Measurements from ENCODE around the gene SPO11.
"Not testable (repeated sequence)": the region's sequence is repeated elsewhere in the genome, so short reads cannot be mapped to it uniquely, and the experiment has no call there.

The SPO11 gene

DNA sequence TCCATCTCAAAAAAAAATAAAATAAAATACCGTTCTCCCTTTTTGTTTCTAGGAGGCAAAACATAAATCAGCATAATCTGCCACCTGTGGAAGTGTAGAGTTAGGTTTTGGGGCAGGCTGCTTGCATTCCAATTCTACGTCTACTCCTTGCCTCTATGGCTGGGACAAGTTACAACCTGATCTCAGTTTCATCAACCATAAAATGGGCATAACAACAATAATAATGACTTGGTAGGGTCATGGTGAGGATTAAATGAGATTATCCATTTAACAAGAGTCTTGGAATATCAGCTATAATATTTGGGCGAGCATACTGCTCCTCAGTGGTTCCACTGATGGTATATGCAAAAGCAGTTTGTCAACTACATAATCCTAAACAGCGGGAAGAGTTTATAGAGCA, 17.8 kb downstream of the SPO11 start:
- no peak for DNase-seq

- not testable (repeated sequence) for DNase-seq
Observed at GRCh38 chr20:57348200-57348921, 18.8 kb downstream of the SPO11 start.

DNA sequence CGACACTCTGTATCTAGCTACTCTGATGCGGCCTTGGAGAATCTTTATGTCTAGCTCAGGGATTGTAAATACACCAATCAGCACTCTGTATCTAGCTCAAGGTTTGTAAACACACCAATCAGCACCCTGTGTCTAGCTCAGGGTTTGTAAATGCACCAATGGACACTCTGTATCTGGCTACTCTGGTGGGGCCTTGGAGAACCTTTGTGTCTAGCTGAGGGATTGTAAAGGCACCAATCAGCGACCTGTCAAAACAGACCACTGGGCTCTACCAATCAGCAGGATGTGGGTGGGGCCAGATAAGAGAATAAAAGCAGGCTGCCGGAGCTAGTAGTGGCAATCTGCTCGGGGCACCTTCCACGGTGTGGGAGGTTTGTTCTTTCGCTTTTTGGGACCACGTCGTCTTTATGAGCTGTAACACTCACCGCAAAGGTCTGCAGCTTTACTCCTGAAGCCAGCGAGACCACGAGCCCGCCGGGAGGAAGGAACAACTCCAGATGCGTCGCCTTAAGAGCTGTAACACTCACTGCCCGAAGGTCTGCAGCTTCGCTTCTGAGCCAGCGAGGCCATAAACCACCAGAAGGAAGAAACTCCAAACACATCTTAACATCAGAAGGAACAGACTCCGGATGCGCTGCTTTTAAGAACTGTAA, 19.4 kb downstream of the SPO11 start:
- not testable (repeated sequence) for DNase-seq

DNA sequence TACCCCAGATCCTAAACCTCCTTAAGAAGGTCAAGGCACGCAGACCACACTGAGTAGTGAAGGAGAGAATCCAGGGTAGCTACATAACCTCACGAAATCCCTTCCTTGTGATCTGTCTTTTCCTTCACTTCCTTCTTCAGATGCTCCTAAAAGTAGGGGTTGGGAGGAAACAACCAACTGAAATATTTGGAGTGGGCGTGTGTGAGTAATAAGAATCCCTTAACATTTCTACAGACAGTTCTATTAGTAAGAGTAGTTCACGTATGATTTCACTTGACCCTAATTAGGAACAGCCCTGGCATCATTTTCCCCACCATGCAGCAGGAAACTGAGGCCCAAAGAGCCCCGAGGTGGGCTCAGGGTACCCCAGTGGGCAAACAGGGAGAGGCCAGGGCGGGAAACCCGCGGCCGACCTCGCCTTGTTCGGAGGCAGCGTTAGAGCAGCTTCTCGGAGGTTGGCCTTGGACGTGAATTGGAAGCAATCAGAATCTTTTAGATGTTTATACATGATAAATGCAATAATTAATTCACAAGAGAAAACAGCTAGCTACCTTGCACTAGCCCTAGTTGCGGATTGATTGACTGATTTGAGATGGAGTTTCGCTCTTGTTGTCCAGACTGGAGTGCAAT, 20.6 kb downstream of the SPO11 start:
- no peak for DNase-seq

DNA sequence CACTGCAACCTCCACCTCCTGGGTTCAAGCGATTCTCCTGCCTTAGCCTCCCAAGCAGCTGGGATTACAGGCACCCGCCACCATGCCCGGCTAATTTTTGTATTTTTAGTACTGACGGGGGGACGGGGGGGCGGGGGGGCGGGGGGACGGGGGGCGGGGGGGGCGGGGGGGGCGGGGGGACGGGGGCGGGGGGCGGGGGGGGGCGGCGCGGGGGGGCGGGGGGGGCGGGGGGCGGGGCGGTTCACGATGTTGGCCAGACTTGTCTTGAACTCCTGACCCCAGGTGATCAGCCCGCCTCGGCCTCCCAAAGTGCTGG, 21.1 kb downstream of the SPO11 start:
- not testable (repeated sequence) for DNase-seq

DNA sequence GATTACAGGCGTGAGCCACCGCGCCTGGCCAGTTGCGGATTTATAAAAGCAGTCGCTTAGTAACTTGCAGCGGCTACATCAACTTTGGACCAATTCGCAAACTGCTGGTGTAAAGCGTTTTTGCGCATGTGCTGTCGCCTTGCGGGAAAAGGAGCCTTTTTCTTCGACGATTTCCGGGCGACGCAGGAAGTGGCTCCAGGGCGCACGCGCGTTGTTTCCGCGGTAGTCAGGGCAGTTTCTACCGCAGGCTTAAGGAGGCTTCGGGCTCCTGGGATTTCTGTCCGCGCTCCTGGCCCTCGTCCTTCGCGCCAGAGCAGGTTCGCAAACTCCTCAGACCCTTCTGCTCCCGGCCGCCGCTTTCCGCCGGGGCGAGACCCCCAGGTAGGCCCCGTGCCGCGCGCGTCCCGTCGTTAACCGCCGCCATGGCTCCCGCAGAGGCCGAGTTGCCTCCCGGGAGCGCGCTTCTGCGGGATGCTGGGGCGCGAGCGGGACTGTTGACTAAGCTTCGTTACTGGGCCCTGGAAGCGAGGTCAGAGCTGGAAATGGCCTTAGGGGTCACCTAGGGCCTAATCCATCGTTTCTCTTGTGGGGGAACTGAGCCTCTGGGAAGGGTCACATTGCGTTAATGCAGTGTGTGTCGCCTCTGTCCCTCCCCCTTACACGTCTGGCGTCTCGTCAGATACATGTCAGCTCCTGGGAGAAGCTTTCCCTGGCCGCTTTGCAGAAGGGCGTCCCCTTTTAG, 21.6 kb downstream of the SPO11 start, which contains the start of gene RAE1:
TSS of gene RAE1 (plus strand) at position 214 of the 742 bp plus-strand sequence. CDS start 2,784 bp downstream, outside the sequence.
- DNase-seq = peak; percentile 87

- DNase-seq = no peak
Observed at GRCh38 chr20:57352305-57352704, 22.7 kb downstream of the SPO11 start.

DNA sequence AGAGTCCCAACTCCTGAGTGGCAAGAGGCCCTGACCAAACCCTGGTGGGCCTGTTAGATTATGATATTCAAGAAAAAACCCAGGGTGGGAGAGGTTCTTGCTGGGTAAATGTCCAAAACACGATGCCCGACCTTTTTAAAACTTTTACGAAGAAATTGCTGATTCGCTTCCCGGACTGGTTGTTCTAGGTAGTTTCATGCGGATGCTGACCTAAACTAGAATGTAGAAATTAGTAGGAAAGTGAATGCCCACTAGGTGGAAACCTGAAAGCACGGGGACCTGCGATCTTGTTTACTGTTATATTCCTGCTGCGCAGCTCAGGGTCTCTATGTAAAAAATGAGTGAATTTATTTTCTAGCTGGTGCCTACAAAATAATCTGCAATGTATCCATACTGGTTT, 23.7 kb downstream of the SPO11 start:
- DNase-seq = no peak

DNA sequence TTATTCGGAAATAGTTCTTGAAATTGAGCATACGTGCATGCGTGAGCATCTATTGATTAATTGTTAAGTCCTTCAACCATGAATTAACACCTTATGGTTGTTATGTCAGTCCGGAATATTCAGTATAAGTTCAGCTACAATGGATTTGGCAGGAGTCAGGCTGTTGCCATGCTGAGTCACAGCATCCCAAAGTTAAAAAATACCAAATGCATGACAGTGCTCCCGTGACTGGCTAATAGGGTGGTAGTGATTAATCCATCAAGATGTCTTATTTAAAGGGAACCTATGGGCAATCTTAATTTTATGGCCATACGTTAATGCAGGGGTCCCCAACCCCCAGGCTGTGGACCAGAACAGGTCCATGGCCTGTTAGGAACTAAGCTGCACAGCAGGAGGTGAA, 31.9 kb downstream of the SPO11 start:
- peak; percentile 64 for DNase-seq

DNA sequence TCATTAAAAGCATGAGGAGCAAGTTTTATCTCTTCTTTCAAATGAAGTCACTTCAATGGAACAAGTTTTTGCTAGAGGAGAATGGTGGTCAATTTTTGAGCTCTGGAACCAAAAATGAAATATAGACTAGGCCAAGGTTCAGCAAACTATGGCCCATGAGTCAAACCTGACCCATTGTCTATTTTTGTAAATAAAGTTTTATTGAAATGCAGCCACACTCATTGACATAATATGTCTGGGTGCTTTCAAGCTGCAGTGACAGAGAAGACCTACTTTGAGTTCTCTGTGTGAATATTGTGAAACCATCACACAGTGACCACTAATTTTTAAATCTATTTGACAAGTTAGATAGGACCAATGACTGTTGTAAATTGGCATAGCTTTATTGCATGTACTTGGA, 34.8 kb downstream of the SPO11 start:
- no peak for DNase-seq

DNA sequence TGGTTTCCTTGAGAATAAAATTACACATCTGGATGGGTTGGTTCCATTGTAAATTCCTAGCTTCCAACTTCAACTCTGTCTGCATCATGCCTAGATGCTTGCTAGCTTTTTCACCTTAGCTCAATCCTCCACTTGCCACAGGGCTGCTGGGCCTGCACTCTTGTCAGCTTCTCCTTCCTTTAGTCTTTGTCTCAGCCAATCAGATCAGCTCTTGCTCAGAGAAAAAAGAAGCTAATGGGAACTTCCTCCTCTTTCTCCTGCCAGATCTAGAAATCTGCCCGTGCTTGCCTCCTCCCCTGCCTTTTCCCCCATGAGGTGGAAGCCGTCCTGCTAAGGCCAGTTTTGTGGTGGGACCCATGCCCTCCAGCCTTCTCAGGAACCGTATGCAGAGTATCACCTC, 40.0 kb downstream of the SPO11 start:
- DNase-seq = no peak

GRCh38 chr20:57370316-57370715, 40.7 kb downstream of the SPO11 start:
- DNase-seq = no peak

DNA sequence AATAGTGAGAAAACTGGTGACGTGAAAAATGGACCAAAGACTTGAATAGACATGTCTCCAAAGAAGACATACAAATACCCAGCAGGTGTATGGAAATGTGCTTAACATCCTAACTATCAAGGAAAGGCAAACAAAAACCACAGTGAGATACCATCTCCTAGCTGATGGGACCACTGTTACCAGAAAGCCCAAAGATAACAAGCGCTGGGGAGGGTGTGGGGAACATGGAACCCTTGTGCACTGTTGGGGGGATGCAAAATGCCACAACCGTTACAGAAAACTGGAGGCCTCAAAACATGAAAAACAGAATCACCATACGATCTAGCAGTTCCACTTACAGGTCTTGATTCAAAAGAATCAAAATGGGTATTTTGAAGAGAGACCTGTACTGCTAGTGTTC, 41.8 kb downstream of the SPO11 start:
- no peak for DNase-seq

- DNase-seq = no peak
Observed at GRCh38 chr20:57372157-57372556, 42.6 kb downstream of the SPO11 start.

- DNase-seq = no peak
Observed at GRCh38 chr20:57372581-57373350, 43.2 kb downstream of the SPO11 start.

- no peak for DNase-seq
Observed at GRCh38 chr20:57374343-57374930, 44.8 kb downstream of the SPO11 start.

GRCh38 chr20:57374931-57375651, 45.5 kb downstream of the SPO11 start:
- no peak for DNase-seq

DNA sequence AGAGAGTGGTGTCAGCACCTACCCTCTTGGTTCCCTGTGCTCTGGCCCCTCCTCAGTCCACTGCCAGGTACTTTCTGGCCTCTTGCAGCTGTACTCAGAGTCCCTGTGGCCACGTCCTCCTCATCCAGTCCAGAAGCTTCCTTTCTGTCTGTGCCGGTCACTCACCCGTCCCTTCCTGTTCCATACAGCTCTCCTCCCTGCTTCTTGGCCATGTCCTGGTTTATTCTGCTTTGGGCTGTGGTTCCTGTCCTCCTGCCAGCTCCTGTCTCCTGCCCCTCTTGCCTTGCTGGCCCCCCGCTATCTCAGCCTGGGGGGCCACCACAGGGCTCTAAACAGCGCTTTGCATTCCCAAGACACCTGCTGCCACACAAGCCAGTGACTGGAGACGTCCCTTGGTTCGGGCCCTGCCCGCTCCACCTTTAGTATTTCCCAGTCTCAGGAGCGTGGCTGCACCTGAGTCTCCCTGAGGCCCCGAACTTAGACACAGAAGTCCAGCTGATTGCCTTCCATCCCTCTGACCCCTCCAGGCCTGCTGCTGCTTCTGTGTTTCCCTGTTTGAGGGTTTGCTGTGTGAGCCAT, 46.1 kb downstream of the SPO11 start:
- DNase-seq = no peak

GRCh38 chr20:57377350-57377749, 47.7 kb downstream of the SPO11 start:
- DNase-seq = no peak

DNA sequence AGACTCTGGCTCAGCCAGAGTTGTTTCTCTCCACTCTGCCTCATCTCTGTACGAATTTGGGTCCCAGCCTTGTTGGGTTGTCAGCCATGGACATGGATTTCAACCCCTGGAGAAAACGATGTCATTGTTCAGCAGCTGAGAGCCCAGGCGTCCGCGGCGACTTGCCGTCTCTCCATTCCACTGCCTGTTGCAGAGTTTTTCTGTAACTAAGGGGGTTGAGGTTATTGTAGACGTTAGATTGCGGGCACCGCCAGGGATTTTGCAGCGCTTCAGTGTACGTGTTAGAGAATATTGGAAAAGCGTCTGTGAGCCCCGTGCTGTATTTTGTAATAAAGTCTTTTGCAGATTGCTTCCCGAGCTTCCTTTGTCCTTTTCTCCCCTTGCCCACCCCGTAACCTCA, 48.5 kb downstream of the SPO11 start:
- no peak for DNase-seq

DNA sequence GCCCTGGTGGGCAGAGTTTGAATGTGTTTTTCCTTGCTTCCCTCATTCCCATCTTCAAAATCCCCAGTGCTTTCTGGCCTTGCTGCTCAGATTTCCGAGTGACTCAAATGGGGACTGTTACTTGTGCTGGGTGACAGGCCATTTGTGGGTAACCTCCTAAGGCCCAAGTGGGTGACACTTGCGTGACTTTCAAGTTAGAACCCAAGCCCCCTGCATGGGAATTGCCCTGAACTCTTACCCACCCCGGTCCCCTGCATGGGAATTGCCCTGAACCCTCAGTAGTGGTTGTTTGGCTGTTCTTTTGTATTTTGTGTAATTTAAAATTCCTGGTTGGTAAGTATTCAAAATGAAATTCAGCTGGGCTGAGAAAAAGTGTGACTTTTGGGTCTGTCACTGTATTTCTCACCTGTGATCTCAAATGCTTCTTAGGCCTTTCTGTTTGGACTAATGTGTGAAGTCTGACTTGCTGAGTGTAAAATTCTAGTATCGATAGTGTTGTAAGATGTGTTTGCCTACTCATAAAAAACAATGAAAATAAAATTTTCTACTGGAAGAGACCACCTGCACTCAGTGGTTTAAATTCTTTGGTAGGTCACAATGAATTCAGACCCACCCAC, 49.2 kb downstream of the SPO11 start:
- DNase-seq = no peak

Data from kidney glomerular epithelial cell (primary cell).